GM23338 (cell line): ENCODE data around the gene PHF23.

ENCODE experiments used
- CREB1 ChIP-seq: fragments of 250-450 bp; sonication (Bioruptor Pico); IDR thresholded peaks from 2 replicates; pipeline ENCODE4 v1.5.0; 2020; ENCODE audit warnings: low read depth, mild to moderate bottlenecking, moderate library complexity
- EZH2 ChIP-seq: fragments of 200-600 bp; sonication (generic); IDR thresholded peaks from one replicate; pipeline ENCODE4 v1.8.0; 2017; ENCODE audit warnings: antibody characterized with exemption, mild to moderate bottlenecking, low read depth; ENCODE audit not compliant: unreplicated experiment
- EZH2phosphoT487 ChIP-seq: fragments of 200-600 bp; sonication (generic); IDR thresholded peaks from one replicate; pipeline ENCODE4 v1.8.1; 2018; ENCODE audit warnings: antibody characterized with exemption; ENCODE audit not compliant: unreplicated experiment
- NANOG ChIP-seq: IDR thresholded peaks from 2 replicates; pipeline ENCODE4 v1.6.1; 2016; ENCODE audit warnings: antibody characterized with exemption, borderline replicate concordance
- POLR2AphosphoS5 ChIP-seq: IDR thresholded peaks from 2 replicates; pipeline ENCODE4 v1.6.1; 2016; ENCODE audit warnings: antibody characterized with exemption, low read depth
- STAT1 ChIP-seq: IDR thresholded peaks from one replicate; pipeline ENCODE4 v1.6.1; 2016; ENCODE audit warnings: antibody characterized with exemption; ENCODE audit not compliant: unreplicated experiment
- ZNF331 ChIP-seq: fragments of 250-450 bp; sonication (Bioruptor Pico); IDR thresholded peaks from 2 replicates; pipeline ENCODE4 v1.5.0; 2020; ENCODE audit warnings: low read depth, mild to moderate bottlenecking, moderate library complexity
- TF ChIP-seq, protein P1 (sequence below): IDR thresholded peaks from one replicate; pipeline ENCODE4 v1.6.1; 2018; ENCODE audit warnings: antibody characterized with exemption; ENCODE audit not compliant: unreplicated experiment
- TF ChIP-seq, protein P2 (sequence below), 2 experiments: fragments of 200-600 bp in 1 of 2; sonication (generic) in 1 of 2; conservative IDR thresholded peaks; 2 replicates each; pipeline versions ENCODE4 v1.5.1 to v1.6.1; 2016 to 2017; ENCODE audit warnings: antibody characterized with exemption in 2 of 2, low read depth in 2 of 2, mild to moderate bottlenecking in 2 of 2, moderate library complexity in 1 of 2
- TF ChIP-seq, protein P3 (sequence below): IDR thresholded peaks from 2 replicates; pipeline ENCODE4 v1.6.1; 2016; ENCODE audit warnings: antibody characterized with exemption
- TF ChIP-seq, protein P4 (sequence below): fragments of 250-450 bp; sonication (Bioruptor Pico); IDR thresholded peaks from 2 replicates; pipeline ENCODE4 v1.5.0; 2020; ENCODE audit warnings: mild to moderate bottlenecking, moderate library complexity

DNA sequence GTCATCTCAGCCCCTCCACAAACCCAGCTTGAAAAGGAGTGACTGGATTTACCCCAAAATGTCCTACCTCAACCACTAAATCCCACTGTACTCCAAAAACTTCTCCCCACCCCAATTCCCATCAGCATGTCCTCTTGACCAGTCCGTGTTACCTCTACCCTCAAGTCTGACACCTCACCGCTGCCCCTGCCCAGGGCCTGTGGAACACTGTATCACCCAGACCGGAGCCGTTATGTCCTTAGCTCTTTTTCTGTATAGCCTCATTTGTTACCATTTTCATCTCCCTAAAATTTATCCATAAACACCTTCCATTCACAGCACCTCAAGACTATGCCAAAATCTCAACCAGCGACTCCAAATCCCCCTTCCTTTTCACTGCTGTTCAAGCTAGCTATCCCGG, 2.4 kb downstream of the PHF23 start:
- TF ChIP-seq, protein P1, sequence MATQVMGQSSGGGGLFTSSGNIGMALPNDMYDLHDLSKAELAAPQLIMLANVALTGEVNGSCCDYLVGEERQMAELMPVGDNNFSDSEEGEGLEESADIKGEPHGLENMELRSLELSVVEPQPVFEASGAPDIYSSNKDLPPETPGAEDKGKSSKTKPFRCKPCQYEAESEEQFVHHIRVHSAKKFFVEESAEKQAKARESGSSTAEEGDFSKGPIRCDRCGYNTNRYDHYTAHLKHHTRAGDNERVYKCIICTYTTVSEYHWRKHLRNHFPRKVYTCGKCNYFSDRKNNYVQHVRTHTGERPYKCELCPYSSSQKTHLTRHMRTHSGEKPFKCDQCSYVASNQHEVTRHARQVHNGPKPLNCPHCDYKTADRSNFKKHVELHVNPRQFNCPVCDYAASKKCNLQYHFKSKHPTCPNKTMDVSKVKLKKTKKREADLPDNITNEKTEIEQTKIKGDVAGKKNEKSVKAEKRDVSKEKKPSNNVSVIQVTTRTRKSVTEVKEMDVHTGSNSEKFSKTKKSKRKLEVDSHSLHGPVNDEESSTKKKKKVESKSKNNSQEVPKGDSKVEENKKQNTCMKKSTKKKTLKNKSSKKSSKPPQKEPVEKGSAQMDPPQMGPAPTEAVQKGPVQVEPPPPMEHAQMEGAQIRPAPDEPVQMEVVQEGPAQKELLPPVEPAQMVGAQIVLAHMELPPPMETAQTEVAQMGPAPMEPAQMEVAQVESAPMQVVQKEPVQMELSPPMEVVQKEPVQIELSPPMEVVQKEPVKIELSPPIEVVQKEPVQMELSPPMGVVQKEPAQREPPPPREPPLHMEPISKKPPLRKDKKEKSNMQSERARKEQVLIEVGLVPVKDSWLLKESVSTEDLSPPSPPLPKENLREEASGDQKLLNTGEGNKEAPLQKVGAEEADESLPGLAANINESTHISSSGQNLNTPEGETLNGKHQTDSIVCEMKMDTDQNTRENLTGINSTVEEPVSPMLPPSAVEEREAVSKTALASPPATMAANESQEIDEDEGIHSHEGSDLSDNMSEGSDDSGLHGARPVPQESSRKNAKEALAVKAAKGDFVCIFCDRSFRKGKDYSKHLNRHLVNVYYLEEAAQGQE = no peak
- TF ChIP-seq EZH2 = no peak
- TF ChIP-seq, protein P2, sequence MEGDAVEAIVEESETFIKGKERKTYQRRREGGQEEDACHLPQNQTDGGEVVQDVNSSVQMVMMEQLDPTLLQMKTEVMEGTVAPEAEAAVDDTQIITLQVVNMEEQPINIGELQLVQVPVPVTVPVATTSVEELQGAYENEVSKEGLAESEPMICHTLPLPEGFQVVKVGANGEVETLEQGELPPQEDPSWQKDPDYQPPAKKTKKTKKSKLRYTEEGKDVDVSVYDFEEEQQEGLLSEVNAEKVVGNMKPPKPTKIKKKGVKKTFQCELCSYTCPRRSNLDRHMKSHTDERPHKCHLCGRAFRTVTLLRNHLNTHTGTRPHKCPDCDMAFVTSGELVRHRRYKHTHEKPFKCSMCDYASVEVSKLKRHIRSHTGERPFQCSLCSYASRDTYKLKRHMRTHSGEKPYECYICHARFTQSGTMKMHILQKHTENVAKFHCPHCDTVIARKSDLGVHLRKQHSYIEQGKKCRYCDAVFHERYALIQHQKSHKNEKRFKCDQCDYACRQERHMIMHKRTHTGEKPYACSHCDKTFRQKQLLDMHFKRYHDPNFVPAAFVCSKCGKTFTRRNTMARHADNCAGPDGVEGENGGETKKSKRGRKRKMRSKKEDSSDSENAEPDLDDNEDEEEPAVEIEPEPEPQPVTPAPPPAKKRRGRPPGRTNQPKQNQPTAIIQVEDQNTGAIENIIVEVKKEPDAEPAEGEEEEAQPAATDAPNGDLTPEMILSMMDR (conservative IDR thresholded peaks at IDR 0.05; ENCODE audit: low read depth in 2 of 2) = no peak
- no peak for TF ChIP-seq POLR2AphosphoS5
- no peak for TF ChIP-seq CREB1
- no peak for TF ChIP-seq EZH2phosphoT487
- TF ChIP-seq, protein P3, sequence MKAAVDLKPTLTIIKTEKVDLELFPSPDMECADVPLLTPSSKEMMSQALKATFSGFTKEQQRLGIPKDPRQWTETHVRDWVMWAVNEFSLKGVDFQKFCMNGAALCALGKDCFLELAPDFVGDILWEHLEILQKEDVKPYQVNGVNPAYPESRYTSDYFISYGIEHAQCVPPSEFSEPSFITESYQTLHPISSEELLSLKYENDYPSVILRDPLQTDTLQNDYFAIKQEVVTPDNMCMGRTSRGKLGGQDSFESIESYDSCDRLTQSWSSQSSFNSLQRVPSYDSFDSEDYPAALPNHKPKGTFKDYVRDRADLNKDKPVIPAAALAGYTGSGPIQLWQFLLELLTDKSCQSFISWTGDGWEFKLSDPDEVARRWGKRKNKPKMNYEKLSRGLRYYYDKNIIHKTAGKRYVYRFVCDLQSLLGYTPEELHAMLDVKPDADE = no peak
- no peak for TF ChIP-seq ZNF331 (CRISPR knock-in tag)
- no peak for TF ChIP-seq NANOG
- TF ChIP-seq STAT1 = no peak
- TF ChIP-seq, protein P4, sequence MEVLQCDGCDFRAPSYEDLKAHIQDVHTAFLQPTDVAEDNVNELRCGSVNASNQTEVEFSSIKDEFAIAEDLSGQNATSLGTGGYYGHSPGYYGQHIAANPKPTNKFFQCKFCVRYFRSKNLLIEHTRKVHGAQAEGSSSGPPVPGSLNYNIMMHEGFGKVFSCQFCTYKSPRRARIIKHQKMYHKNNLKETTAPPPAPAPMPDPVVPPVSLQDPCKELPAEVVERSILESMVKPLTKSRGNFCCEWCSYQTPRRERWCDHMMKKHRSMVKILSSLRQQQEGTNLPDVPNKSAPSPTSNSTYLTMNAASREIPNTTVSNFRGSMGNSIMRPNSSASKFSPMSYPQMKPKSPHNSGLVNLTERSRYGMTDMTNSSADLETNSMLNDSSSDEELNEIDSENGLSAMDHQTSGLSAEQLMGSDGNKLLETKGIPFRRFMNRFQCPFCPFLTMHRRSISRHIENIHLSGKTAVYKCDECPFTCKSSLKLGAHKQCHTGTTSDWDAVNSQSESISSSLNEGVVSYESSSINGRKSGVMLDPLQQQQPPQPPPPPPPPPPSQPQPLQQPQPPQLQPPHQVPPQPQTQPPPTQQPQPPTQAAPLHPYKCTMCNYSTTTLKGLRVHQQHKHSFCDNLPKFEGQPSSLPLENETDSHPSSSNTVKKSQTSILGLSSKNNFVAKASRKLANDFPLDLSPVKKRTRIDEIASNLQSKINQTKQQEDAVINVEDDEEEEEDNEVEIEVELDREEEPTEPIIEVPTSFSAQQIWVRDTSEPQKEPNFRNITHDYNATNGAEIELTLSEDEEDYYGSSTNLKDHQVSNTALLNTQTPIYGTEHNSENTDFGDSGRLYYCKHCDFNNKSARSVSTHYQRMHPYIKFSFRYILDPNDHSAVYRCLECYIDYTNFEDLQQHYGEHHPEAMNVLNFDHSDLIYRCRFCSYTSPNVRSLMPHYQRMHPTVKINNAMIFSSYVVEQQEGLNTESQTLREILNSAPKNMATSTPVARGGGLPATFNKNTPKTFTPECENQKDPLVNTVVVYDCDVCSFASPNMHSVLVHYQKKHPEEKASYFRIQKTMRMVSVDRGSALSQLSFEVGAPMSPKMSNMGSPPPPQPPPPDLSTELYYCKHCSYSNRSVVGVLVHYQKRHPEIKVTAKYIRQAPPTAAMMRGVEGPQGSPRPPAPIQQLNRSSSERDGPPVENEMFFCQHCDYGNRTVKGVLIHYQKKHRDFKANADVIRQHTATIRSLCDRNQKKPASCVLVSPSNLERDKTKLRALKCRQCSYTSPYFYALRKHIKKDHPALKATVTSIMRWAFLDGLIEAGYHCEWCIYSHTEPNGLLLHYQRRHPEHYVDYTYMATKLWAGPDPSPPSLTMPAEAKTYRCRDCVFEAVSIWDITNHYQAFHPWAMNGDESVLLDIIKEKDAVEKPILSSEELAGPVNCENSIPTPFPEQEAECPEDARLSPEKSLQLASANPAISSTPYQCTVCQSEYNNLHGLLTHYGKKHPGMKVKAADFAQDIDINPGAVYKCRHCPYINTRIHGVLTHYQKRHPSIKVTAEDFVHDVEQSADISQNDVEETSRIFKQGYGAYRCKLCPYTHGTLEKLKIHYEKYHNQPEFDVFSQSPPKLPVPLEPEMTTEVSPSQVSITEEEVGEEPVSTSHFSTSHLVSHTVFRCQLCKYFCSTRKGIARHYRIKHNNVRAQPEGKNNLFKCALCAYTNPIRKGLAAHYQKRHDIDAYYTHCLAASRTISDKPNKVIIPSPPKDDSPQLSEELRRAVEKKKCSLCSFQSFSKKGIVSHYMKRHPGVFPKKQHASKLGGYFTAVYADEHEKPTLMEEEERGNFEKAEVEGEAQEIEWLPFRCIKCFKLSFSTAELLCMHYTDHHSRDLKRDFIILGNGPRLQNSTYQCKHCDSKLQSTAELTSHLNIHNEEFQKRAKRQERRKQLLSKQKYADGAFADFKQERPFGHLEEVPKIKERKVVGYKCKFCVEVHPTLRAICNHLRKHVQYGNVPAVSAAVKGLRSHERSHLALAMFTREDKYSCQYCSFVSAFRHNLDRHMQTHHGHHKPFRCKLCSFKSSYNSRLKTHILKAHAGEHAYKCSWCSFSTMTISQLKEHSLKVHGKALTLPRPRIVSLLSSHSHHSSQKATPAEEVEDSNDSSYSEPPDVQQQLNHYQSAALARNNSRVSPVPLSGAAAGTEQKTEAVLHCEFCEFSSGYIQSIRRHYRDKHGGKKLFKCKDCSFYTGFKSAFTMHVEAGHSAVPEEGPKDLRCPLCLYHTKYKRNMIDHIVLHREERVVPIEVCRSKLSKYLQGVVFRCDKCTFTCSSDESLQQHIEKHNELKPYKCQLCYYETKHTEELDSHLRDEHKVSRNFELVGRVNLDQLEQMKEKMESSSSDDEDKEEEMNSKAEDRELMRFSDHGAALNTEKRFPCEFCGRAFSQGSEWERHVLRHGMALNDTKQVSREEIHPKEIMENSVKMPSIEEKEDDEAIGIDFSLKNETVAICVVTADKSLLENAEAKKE (CRISPR knock-in tag) = no peak
